Measurements from ENCODE around the gene PLEK2.
A peak's percentile ranks its signal among the peaks of the same experiment; 100 is the strongest.

PLEK2 gene

DNA sequence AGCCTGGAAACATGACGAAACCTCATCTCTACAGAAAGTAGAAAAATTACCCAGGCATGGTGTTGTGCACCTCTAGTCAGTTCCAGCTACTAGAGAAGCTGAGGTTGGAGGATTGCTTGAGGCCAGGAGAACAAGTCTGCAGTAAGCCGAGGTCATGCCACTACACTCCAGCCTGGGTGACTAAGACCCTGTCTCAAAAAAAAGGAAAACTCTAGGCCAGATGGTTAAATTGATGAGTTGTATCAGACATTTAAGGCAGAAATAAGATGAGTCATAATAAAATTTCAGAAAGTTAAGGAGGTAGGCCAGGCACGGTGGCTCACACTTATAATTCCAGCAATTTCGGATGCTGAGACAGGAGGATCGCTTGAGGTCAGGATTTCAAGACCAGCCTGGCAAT, 41.1 kb downstream of the PLEK2 start:
- peak in 1 of 2 donors; percentile 33 for DNase-seq (ENCODE audit: low read depth in 2 of 2)
- TF ChIP-seq, protein P1, sequence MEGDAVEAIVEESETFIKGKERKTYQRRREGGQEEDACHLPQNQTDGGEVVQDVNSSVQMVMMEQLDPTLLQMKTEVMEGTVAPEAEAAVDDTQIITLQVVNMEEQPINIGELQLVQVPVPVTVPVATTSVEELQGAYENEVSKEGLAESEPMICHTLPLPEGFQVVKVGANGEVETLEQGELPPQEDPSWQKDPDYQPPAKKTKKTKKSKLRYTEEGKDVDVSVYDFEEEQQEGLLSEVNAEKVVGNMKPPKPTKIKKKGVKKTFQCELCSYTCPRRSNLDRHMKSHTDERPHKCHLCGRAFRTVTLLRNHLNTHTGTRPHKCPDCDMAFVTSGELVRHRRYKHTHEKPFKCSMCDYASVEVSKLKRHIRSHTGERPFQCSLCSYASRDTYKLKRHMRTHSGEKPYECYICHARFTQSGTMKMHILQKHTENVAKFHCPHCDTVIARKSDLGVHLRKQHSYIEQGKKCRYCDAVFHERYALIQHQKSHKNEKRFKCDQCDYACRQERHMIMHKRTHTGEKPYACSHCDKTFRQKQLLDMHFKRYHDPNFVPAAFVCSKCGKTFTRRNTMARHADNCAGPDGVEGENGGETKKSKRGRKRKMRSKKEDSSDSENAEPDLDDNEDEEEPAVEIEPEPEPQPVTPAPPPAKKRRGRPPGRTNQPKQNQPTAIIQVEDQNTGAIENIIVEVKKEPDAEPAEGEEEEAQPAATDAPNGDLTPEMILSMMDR (IDR thresholded peaks at IDR 0.05; ENCODE audit: low read depth, low read length), result no peak

DNA sequence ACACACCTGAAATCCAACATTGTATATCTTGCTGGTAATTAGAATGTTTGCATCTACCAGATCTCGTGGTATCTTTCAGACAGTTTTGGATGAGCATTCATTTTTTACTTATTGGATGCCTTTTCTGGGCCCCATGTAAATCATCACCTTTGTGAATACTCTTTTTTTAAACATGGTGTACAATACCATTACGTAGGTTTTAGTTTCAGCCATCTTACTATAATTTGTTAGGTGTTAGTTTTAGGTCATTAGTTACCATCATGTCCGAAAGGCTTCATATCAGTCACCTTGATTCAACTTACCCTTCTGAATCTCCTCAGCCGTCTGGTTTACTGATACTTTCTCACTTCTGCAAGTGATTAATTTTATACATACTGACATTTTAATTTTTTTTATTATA, 46.5 kb downstream of the PLEK2 start:
- no peak overlapping the region for H3K4me3 ChIP-seq (replicated peaks in 1 of 2; ENCODE audit: low read depth in 2 of 2, low read length in 2 of 2)
- TF ChIP-seq, protein P1 (IDR thresholded peaks at IDR 0.05; ENCODE audit: low read depth, low read length), result no peak
- no peak for DNase-seq (ENCODE audit: low read depth in 2 of 2)

More for the DNA sequence above, 41.1 kb downstream of the PLEK2 start:
- H3K4me3 ChIP-seq (replicated peaks in 1 of 2; ENCODE audit: low read depth in 2 of 2, low read length in 2 of 2), result no peak overlapping the region

DNA sequence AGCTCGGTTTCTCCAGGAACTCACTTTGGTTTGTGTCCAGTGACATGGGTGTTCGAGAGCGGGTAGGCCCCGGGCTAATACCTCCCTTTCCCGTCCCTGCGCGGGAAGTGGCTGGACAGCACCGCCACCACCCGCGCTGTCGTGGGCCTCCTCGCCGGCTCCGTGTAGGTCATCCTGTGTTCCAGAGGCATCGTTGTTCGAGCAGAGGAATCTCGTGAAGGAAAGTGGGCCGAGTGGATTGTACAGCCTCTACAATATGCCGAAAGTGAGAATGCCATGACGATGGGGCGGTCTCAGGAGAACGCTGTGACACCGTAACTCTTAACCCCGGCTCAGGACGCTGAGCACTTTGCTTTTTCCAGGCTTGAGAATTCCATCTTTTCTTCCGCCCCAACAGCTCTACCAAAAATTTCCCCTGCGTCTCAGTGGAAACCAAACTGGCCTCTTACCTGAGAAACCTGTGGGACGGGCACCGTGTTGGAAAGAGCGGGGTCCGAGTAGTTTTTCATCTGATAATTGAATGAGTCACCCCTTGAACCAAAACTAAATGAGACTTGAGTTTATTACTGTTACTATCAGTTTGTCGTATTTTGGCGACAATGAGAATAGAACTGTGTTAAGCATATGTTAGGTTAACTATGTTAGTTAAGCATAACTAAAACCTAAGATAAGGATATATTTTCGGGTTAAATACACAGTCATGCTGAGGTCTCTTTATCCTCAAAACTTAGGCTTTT, 51.3 kb downstream of the PLEK2 start:
- H3K4me3 ChIP-seq (replicated peaks in 1 of 2; ENCODE audit: low read depth in 2 of 2, low read length in 2 of 2), result peak overlapping the region; percentile 91 to 93
- no peak for DNase-seq (ENCODE audit: low read depth in 2 of 2)
- TF ChIP-seq, protein P1 (IDR thresholded peaks at IDR 0.05; ENCODE audit: low read depth, low read length), result no peak

DNA sequence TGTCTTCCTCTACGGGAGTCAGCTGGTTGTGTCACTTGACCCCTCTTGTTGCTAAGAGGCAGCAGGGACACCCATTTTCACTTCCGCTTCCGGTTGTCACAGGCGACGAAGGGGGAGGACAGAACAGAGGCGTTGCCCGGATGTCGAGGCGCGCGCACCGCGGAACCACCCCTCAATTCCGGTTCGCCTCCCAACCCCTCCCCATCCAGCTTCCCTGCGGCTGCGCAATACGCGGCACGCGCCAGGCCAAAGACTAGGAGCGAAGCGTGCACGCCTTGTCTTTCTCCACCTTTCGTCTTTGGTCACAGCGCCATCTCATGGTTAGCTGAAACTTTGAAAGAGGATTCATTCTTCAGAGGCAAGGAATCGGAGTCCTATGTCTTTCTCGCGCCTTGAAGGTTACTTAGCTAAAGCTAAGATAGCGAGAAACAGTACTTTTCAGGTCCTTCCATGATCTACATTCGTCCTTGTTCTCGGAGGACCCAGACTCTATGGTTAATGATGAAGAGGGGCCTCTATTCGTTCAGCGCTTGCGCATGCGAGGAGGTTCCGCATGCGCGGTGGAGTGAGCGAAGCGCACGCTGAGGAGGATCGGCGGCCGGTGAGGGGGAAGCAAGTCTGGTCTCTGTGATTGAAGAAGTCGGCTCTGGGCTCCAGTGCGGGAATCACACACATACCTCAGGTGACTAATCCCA, 52.0 kb downstream of the PLEK2 start, which contains the start of the genes ATP6V1D and EIF2S1:
Gene ATP6V1D, minus strand, starts transcription at position 30 of the 695 bp plus-strand sequence. CDS start 106 bp downstream, outside the sequence.
Gene EIF2S1, plus strand, starts transcription at position 554 of the 695 bp plus-strand sequence. CDS start 4,440 bp downstream, outside the sequence.
- TF ChIP-seq, protein P1 (IDR thresholded peaks at IDR 0.05; ENCODE audit: low read depth, low read length), result peak; percentile 88
- peak; percentile 99 to 100 for DNase-seq (ENCODE audit: low read depth in 2 of 2)
- peak within 1 kb of the TSS; percentile 91 to 93 for H3K4me3 ChIP-seq (replicated peaks in 1 of 2; ENCODE audit: low read depth in 2 of 2, low read length in 2 of 2)

DNA sequence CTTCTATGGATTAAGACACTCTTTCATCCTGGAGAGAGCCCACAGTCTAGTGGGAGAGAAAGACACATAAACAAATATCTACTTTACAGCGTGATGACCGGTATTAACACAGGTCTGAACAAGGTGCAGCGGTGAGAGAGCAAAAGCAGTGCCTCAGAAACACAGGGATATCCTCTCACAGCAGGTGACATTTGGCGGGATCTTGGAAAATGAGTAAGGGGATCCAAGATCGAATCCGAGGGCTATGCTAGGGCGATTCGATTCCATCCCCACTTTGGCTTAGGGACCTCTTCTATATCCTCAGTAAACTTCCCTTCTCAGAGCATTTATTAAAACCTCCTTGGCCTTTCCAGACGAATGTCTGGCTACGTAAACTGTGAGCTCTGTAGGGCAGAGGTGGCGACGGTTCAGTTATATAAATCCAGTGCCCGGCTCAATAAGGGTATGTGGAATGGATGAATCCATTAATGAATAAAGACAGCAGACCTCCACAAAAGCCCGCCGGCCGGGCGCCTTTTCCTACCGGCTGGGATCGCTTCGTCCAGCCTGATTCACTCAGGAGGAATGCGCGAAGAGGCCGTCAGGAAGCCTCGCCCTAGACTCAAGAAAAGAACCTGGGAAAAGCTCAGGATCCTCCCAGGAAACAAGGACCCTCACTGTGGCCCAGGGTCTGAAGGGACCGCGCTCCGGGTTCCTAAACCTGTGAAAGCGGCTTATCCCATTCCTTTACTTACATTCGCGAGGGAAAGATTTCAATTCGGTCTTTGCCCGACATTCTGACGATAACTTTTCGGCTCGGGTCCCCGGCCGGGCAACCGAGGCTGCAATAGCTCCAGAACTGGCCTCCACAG, 52.8 kb downstream of the PLEK2 start:
- peak; percentile 57 to 71 for DNase-seq (ENCODE audit: low read depth in 2 of 2)
- TF ChIP-seq, protein P1 (IDR thresholded peaks at IDR 0.05; ENCODE audit: low read depth, low read length), result no peak
- H3K4me3 ChIP-seq (replicated peaks in 1 of 2; ENCODE audit: low read depth in 2 of 2, low read length in 2 of 2), result peak overlapping the region; percentile 91 to 93

DNA sequence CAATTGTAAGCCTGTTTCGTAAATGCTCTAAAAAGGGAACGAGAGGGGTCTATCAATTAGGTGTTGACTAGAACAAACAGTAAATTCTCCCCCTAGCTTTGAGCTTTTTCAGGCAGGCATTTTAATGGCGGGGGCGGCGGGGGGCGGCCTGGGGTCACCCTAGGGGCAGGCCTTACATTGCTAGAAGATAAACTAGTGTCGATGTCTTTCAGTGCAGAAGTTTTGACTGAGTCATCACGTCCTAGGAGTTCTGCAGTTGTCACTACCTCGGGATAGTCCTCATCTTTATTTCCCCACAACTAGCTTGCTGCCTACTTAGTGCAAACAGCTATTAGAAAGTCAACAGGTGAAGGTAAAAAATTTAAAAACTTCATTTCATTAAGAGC, 54.0 kb downstream of the PLEK2 start:
- peak overlapping the region in 1 of 2 donors; percentile 91 for H3K4me3 ChIP-seq (replicated peaks in 1 of 2; ENCODE audit: low read depth in 2 of 2, low read length in 2 of 2)
- TF ChIP-seq, protein P1 (IDR thresholded peaks at IDR 0.05; ENCODE audit: low read depth, low read length), result no peak
- peak in 1 of 2 donors; percentile 35 for DNase-seq (ENCODE audit: low read depth in 2 of 2)

Measured in cardiac fibroblast (primary cell).